ENCODE results near the gene OR8B4. TPM values are rescaled to one million over a fixed set of nuclear protein-coding genes. Genes with fewer than 3 reads are reported as not detected.
"Not testable (repeated sequence)": the region's sequence is repeated elsewhere in the genome, so short reads cannot be mapped to it uniquely, and the experiment has no call there.

OR8B4 gene
- total and polyA plus RNA-seq, 4 experiments from 2014 or later: not detected

DNA sequence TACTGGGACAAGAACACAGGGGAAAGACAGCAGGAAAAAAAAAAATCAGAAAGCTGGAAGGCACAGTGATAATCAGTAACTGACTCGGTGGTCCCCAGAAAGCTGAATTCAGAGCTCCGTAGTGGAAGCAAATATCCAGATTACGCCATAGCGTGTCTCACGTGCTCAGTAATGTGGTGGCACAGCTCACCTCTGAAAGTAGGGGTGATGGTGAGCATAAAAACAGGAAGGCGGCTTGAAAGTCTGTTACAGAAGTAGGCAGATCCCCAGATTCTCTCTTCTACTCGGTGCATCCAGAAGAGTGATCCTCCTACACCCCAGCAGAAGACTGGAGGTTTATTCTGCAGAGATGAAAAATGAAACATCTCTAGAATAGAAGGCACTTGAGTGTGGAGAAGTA lies 14.8 kb downstream of the OR8B4 start:
- intact Hi-C loops (cut with micrococcal nuclease): no loop called here
- peaks cover 4% of the 10 kb centered on the region in 2 donors for H3K27me3 Mint-ChIP-seq
- CTCF ChIA-PET (ENCODE audit: partially characterized antibody): no interaction called here

DNA sequence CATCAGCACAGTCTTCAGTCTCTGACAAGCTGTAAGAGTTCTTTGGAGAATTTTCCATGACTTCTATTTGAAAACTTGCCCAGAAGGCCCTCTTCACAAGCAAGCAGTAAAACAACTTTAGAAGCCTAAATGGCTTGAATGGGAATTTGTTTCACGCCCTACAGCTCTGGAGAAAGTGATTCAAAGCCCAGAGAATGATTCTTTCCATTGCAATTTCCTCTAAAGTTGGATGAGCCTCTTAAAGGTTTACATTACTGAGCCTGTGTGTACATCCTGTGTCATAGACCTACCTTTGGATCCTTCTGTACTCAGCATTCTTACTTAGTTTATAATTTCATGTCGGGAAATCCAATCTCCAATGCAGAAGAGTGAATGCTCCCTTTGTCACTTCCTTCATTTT lies 19.1 kb downstream of the OR8B4 start:
- Histone ChIP-seq H3K4me3 (ENCODE audit: low read length in 2 of 2) (no peak overlapping the region), H3K4me1 (ENCODE audit: insufficient read depth, low read length) (no peaks in the 10 kb centered on the region), H3K36me3 (ENCODE audit: insufficient read depth, low read length) (no peaks in the 10 kb centered on the region), H3K27me3 (ENCODE audit: insufficient read depth, low read length) (peaks cover 3% of the 10 kb centered on the region), H3K9me3 (ENCODE audit: control insufficient read depth in 1 of 2, low read length in 2 of 2) (no peaks in the 10 kb centered on the region), H3K27ac (ENCODE audit: low read depth, low read length) (no peak overlapping the region)
- Mint-ChIP-seq H3K4me3 (no peak overlapping the region), H3K4me1 (peaks cover 0 to 3% (median under 1%) of the 10 kb centered on the region in 4 donors), H3K27ac (no peak overlapping the region), H3K36me3 (no peaks in the 10 kb centered on the region), H3K9me3 (peaks cover 0 to 3% (median 0%) of the 10 kb centered on the region in 8 donors), H3K27me3 (peaks cover 0 to 5% of the 10 kb centered on the region in 2 donors)
- POLR2A ChIA-PET (ENCODE audit: partially characterized antibody): no interaction called here
- no peak for DNase-seq
- CTCF ChIA-PET (ENCODE audit: partially characterized antibody): no interaction called here
- intact Hi-C loops (cut with micrococcal nuclease): no loop called here

More for the DNA sequence above, 14.8 kb downstream of the OR8B4 start:
- no peak overlapping the region for H3K27ac Mint-ChIP-seq
- H3K9me3 ChIP-seq (ENCODE audit: control insufficient read depth in 1 of 2, low read length in 2 of 2): no peaks in the 10 kb centered on the region
- no peak overlapping the region for H3K27ac ChIP-seq (ENCODE audit: low read depth, low read length)
- no peaks in the 10 kb centered on the region for H3K9me3 Mint-ChIP-seq
- peaks cover 3% of the 10 kb centered on the region for H3K27me3 ChIP-seq (ENCODE audit: insufficient read depth, low read length)
- no peak overlapping the region for H3K4me3 ChIP-seq (ENCODE audit: low read length in 2 of 2)
- no peaks in the 10 kb centered on the region for H3K4me1 ChIP-seq (ENCODE audit: insufficient read depth, low read length)
- DNase-seq: no peak
- H3K4me3 Mint-ChIP-seq: no peak overlapping the region
- no peaks in the 10 kb centered on the region for H3K36me3 Mint-ChIP-seq
- no peaks in the 10 kb centered on the region for H3K36me3 ChIP-seq (ENCODE audit: insufficient read depth, low read length)
- no peaks in the 10 kb centered on the region for H3K4me1 Mint-ChIP-seq
- POLR2A ChIA-PET (ENCODE audit: partially characterized antibody): no interaction called here

DNA sequence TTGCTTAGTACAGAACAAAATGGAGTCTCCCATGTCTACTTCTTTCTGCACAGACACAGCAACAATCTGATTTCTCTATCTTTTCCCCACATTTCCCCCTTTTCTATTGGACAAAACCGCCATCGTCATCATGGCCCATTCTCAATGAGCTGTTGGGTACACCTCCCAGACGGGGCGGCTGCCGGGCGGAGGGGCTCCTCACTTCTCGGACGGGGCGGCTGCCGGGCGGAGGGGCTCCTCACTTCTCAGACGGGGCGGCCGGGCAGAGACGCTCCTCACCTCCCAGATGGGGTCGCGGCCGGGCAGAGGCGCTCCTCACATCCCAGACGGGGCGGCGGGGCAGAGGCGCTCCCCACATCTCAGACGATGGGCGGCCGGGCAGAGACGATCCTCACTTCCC lies 21.5 kb downstream of the OR8B4 start:
- H3K4me3 ChIP-seq (ENCODE audit: low read length in 2 of 2); H3K36me3 Mint-ChIP-seq; H3K4me3 Mint-ChIP-seq; H3K9me3 ChIP-seq (ENCODE audit: control insufficient read depth in 1 of 2, low read length in 2 of 2); H3K27me3 ChIP-seq (ENCODE audit: insufficient read depth, low read length); POLR2A ChIA-PET (ENCODE audit: partially characterized antibody); H3K27me3 Mint-ChIP-seq; DNase-seq; H3K4me1 Mint-ChIP-seq; H3K27ac Mint-ChIP-seq; intact Hi-C loops (cut with micrococcal nuclease); H3K4me1 ChIP-seq (ENCODE audit: insufficient read depth, low read length); H3K9me3 Mint-ChIP-seq; H3K27ac ChIP-seq (ENCODE audit: low read depth, low read length); H3K36me3 ChIP-seq (ENCODE audit: insufficient read depth, low read length): not testable (repeated sequence)
- CTCF ChIA-PET (ENCODE audit: partially characterized antibody): interaction anchor here (1.4 kb wide), 1 partner anchor 59 kb away, joined by 3 read pairs; no protein-coding TSS in a partner anchor

DNA sequence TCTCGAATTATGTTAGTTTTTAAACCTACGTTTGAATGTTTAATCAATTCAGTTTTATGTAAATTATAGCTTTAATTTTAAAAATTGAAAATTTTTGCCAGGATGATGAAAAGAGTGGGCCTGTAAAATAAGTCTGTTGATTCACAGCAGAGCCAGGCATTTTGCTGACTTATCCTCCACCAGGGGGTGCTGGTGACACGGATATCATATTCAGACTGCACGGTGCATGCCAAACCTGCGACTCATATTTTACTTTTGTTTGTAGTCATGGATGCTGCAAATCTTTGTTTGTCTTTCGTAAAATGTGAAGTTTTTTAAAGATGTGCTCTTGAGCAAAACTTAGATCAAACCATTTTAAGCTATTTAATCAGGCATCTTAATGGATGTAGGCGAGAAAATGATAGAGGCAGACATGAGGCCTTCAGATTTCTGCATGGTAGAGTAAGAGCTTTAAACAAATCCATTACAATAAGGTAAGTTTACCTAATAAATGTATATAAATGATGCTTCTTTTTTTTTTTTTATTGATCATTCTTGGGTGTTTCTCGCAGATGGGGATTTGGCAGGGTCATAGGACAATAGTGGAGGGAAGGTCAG lies 22.2 kb downstream of the OR8B4 start:
- intact Hi-C loops (cut with micrococcal nuclease): no loop called here
- H3K9me3 Mint-ChIP-seq: peaks cover 0 to 3% (median 0%) of the 10 kb centered on the region in 8 donors

DNA sequence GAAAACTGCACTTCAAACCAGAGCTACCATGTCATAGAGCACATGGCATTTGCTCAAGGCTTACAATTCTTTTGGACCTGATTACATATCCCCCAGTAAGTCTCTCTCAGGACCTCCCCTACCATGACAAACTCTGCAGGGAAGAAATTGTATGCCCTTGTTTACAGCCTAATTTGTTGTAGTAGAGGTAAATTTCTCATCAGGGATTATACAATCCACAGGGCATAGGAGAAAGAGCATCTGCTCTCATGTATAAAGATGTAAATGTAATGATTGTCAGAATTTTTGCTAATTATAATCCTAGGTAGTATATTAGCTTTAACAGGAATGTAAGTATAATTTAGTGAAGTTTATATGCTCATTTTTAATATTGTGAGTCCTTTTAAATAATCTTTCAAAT lies 25.7 kb downstream of the OR8B4 start, which contains the start of gene OR8B3:
Gene OR8B3, minus strand, starts transcription at position 101 of the 400 bp plus-strand sequence. CDS start 1,673 bp downstream, outside the sequence.
- ChIA-PET CTCF (ENCODE audit: partially characterized antibody) (no interaction called here), POLR2A (ENCODE audit: partially characterized antibody) (no interaction called here)
- peaks cover 0 to 3% (median 0%) of the 10 kb centered on the region in 4 donors for H3K4me1 Mint-ChIP-seq

More for the DNA sequence above, 22.2 kb downstream of the OR8B4 start:
- CTCF ChIA-PET (ENCODE audit: partially characterized antibody): interaction anchor here (0.9 to 1.7 kb wide), 5 partner anchors 10 to 183 kb away, joined by 3 to 6 read pairs (median 5); no protein-coding TSS in a partner anchor
- peak in 4 of 5 donors; percentile 12 to 21 (median 16) for DNase-seq
- Mint-ChIP-seq H3K27ac (no peak overlapping the region), H3K4me1 (peaks cover 0 to 3% (median under 1%) of the 10 kb centered on the region in 4 donors), H3K4me3 (no peak overlapping the region), H3K27me3 (peaks cover 0 to 5% of the 10 kb centered on the region in 2 donors), H3K36me3 (no peaks in the 10 kb centered on the region)
- H3K9me3 ChIP-seq (ENCODE audit: control insufficient read depth in 1 of 2, low read length in 2 of 2): no peaks in the 10 kb centered on the region
- no peaks in the 10 kb centered on the region for H3K27me3 ChIP-seq (ENCODE audit: insufficient read depth, low read length)
- POLR2A ChIA-PET (ENCODE audit: partially characterized antibody): no interaction called here
- H3K36me3 ChIP-seq (ENCODE audit: insufficient read depth, low read length): no peaks in the 10 kb centered on the region
- H3K27ac ChIP-seq (ENCODE audit: low read depth, low read length): no peak overlapping the region
- no peaks in the 10 kb centered on the region for H3K4me1 ChIP-seq (ENCODE audit: insufficient read depth, low read length)
- H3K4me3 ChIP-seq (ENCODE audit: low read length in 2 of 2): no peak overlapping the region

DNA sequence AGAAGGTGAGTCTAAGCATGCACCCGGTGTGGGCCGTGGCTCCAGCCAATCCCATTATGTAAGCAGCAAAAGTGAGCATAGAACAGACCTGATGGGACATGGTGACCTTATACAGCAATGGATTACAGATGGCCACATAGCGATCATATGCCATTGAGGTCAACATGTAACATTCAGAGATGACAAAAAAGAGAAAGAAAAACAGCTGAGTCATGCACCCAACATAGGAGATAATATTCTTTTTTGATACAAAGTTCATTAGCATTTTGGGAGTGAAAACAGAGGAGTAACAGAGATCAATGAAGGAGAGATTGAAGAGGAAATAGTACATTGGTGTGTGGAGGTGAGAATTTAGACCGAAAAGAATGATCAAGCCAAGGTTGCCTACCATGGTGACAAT lies 27.8 kb downstream of the OR8B4 start:
- H3K4me3 Mint-ChIP-seq; H3K27me3 ChIP-seq (ENCODE audit: insufficient read depth, low read length); H3K27me3 Mint-ChIP-seq; H3K36me3 ChIP-seq (ENCODE audit: insufficient read depth, low read length); H3K27ac Mint-ChIP-seq; intact Hi-C loops (cut with micrococcal nuclease); H3K36me3 Mint-ChIP-seq; POLR2A ChIA-PET (ENCODE audit: partially characterized antibody); CTCF ChIA-PET (ENCODE audit: partially characterized antibody); H3K9me3 Mint-ChIP-seq; H3K4me3 ChIP-seq (ENCODE audit: low read length in 2 of 2); H3K4me1 ChIP-seq (ENCODE audit: insufficient read depth, low read length); H3K9me3 ChIP-seq (ENCODE audit: control insufficient read depth in 1 of 2, low read length in 2 of 2); H3K4me1 Mint-ChIP-seq; DNase-seq; H3K27ac ChIP-seq (ENCODE audit: low read depth, low read length): not testable (repeated sequence)

More for the DNA sequence above, 25.7 kb downstream of the OR8B4 start, which contains the start of gene OR8B3:
- H3K27me3 ChIP-seq (ENCODE audit: insufficient read depth, low read length): no peaks in the 10 kb centered on the region
- no peaks in the 10 kb centered on the region for H3K36me3 ChIP-seq (ENCODE audit: insufficient read depth, low read length)
- H3K4me1 ChIP-seq (ENCODE audit: insufficient read depth, low read length): no peaks in the 10 kb centered on the region
- Mint-ChIP-seq H3K27ac (no peak within 1 kb of the TSS), H3K36me3 (no peaks in the 10 kb centered on the region), H3K4me3 (no peak within 1 kb of the TSS), H3K27me3 (peaks cover 0 to 5% of the 10 kb centered on the region in 2 donors), H3K9me3 (no peaks in the 10 kb centered on the region)
- H3K27ac ChIP-seq (ENCODE audit: low read depth, low read length): no peak within 1 kb of the TSS
- DNase-seq: no peak
- intact Hi-C loops (cut with micrococcal nuclease): no loop called here
- no peak within 1 kb of the TSS for H3K4me3 ChIP-seq (ENCODE audit: low read length in 2 of 2)
- no peaks in the 10 kb centered on the region for H3K9me3 ChIP-seq (ENCODE audit: control insufficient read depth in 1 of 2, low read length in 2 of 2)

DNA sequence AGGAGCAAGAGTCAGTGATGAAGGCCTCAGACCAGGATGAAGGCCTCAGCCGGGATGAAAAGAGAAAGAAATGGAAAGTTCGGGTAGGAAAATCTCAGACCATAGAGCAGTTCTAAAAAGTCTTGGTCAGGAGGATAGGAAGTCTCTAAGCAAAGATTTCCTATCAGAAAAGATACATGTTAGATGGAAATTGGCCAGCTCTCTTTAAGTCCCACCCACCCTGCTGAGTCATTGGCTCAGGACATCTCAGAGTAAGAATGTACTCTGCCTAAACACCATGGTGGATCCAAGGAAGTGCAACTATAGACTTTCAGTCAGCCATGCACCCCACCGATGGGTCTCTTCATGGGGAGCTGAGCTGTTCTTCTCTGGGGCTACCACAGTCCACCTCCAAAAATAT lies 30.3 kb downstream of the OR8B4 start:
- no peaks in the 10 kb centered on the region for H3K4me1 ChIP-seq (ENCODE audit: insufficient read depth, low read length)
- no peaks in the 10 kb centered on the region for H3K27me3 ChIP-seq (ENCODE audit: insufficient read depth, low read length)
- ChIA-PET POLR2A (ENCODE audit: partially characterized antibody) (no interaction called here), CTCF (ENCODE audit: partially characterized antibody) (no interaction called here)
- H3K36me3 ChIP-seq (ENCODE audit: insufficient read depth, low read length): no peaks in the 10 kb centered on the region
- H3K4me3 ChIP-seq (ENCODE audit: low read length in 2 of 2): no peak overlapping the region
- H3K27ac Mint-ChIP-seq: no peak overlapping the region
- H3K9me3 ChIP-seq (ENCODE audit: control insufficient read depth in 1 of 2, low read length in 2 of 2): no peaks in the 10 kb centered on the region
- intact Hi-C loops (cut with micrococcal nuclease): no loop called here
- no peaks in the 10 kb centered on the region for H3K4me1 Mint-ChIP-seq
- peaks cover 0 to 3% (median 0%) of the 10 kb centered on the region in 8 donors for H3K9me3 Mint-ChIP-seq
- no peak overlapping the region for H3K27ac ChIP-seq (ENCODE audit: low read depth, low read length)
- peaks cover 1 to 9% of the 10 kb centered on the region in 2 donors for H3K27me3 Mint-ChIP-seq
- H3K4me3 Mint-ChIP-seq: no peak overlapping the region
- H3K36me3 Mint-ChIP-seq: no peaks in the 10 kb centered on the region
- DNase-seq: no peak

Measured in CD4-positive, alpha-beta memory T cell (primary cell).